SH-SY5Y (cell line): ENCODE data around the gene TRPM3.

ENCODE experiments used
- GATA2 ChIP-seq: IDR thresholded peaks from 2 replicates; pipeline ENCODE4 v1.6.1; 2011; ENCODE audit warnings: mild to moderate bottlenecking, low read depth, low read length
- GATA3 ChIP-seq: IDR thresholded peaks from 2 replicates; pipeline ENCODE4 v1.6.1; 2011; ENCODE audit warnings: low read depth, mild to moderate bottlenecking, low read length, moderate library complexity

DNA sequence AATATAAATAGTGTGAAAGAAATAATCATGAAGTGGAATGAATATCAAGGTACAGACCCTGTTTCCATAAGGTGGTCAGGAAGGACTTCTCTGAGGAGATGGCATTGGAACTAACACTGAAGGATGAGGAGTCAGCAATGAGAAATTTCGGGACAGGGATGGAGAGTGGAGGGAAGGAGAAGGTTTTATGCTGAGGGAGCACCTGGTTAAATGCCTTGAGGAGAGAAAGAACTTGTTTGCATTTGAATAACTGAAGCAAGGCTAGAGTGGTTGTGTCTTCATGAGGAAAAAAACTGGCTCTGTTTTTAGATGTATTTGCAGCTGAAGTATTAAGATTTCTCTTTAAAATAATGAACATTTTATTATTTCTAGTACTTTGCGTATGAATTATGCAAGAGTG lies 180.8 kb downstream of the TRPM3 start:
- TF ChIP-seq GATA3 = no peak
- no peak for TF ChIP-seq GATA2
